Heart right ventricle (tissue), 16 donors: Measurements from ENCODE around the gene SGTA. TPM values are rescaled to one million over a fixed set of nuclear protein-coding genes. Genes with fewer than 3 reads are reported as not detected.

Experiments
- ATAC-seq, 8 donors: fragments of 200-7000 bp; cut with Tn5 transposase; one replicate each; pipeline ENCODE4 v1.9.1; 2020; ENCODE audit warnings: mild to moderate bottlenecking in 8 of 8, moderate library complexity in 8 of 8, moderate number of reproducible peaks in 1 of 8
- DNase-seq, 2 donors: peaks; one replicate each; pipeline ENCODE4 v3.0.0-alpha.2; 2020
- H3K27ac ChIP-seq, 10 donors: fragments of 200-600 bp; sonication (generic) in 2 of 10; one replicate each; pipeline versions ENCODE4 v1.5.0 to v1.8.0; 2020 to 2022; ENCODE audit warnings: mild to moderate bottlenecking in 3 of 10
- H3K27me3 ChIP-seq, 7 donors: fragments of 200-600 bp; one replicate each; pipeline ENCODE4 v1.8.0; 2021 to 2022; ENCODE audit warnings: mild to moderate bottlenecking in 2 of 7
- H3K36me3 ChIP-seq, 9 donors: fragments of 200-600 bp; sonication (generic) in 1 of 9; one replicate each; pipeline versions ENCODE4 v1.5.0 to v1.8.0; 2020 to 2022; ENCODE audit warnings: mild to moderate bottlenecking in 2 of 9
- H3K4me1 ChIP-seq, 9 donors: fragments of 200-600 bp; sonication (generic) in 1 of 9; one replicate each; pipeline versions ENCODE4 v1.5.0 to v1.8.0; 2020 to 2022; ENCODE audit warnings: mild to moderate bottlenecking in 4 of 9
- H3K4me3 ChIP-seq, 10 donors: fragments of 200-600 bp; sonication (generic) in 2 of 10; one replicate each; pipeline versions ENCODE4 v1.5.0 to v1.8.0; 2020 to 2022; ENCODE audit warnings: mild to moderate bottlenecking in 7 of 10, moderate library complexity in 2 of 10
- H3K9me3 ChIP-seq, 11 donors: fragments of 200-600 bp in 10 of 11; sonication (generic) in 2 of 11; one replicate each; pipeline versions ENCODE4 v1.5.0 to v1.8.0; 2013 to 2022; ENCODE audit warnings: mild to moderate bottlenecking in 2 of 11, control low read depth in 1 of 11, moderate library complexity in 1 of 11
- CTCF ChIP-seq, 9 donors: fragments of 200-600 bp; sonication (generic) in 2 of 9; IDR thresholded peaks; one replicate each; pipeline versions ENCODE4 v1.5.0 to v1.8.0; 2021 to 2022; ENCODE audit warnings: antibody characterized with exemption in 9 of 9, mild to moderate bottlenecking in 5 of 9, moderate library complexity in 1 of 9
- WGBS, 2 donors: extraction: QIAGEN DNeasy Blood & Tissue Kit; methylation state at CpG; one replicate each; pipeline ENCODE4 v1.1.7; 2013; ENCODE audit warnings: inconsistent platforms in 1 of 2; 5-methylcytosine and 5-hydroxymethylcytosine counted together
- intact Hi-C, 10 donors: fragments of 100-400 bp; cut with DNase I; formaldehyde crosslinking; loops; one replicate each; pipeline versions ENCODE4 v1.11.1 to v1.14.2; 2022
- polyA plus RNA-seq, 2 donors: library from polyadenylated mRNA; stranded (reverse); fragments of 200-250 nt; gene quantifications; one replicate each; pipeline ENCODE4 v1.2.3, GENCODE V29; 2013
- total RNA-seq, 10 donors: library from RNA; stranded (reverse); fragmentation: NEBNext Ultra II Directional in 3 of 10; extraction: Animal tissue kit (Norgen Biotek cat#: 25700) in 3 of 10; gene quantifications; one replicate each; pipeline versions ENCODE4 v1.2.1 to v1.2.4, GENCODE V29; 2021 to 2023
- donor health status: Arrhythmogenic right ventricular cardiomyopathy.
- donor health status: ischemic (EF 13 %, LVEDD 7.1; RV severe dilation, severe dysfunction).
- donor health status: healthy with polysubstance abuse.
- donor health status: DM: no; HTN: yes; CAD: no.
- donor health status: DM: no; HTN: no; CAD: no.
- donor health status: ischemic (EF 25% LVEDD 6.9; RV normal size, moderate dysfunction).
- donor health status: ischemic (EF 25% LVEDD 5.7; RV mildly dilated, moderate dysfunction).
- donor health status: healthy.
- donor health status: DM: yes; HTN: yes; CAD: no.
- donor health status: Ischemic cardiomyopathy.
- donor health status: ischemic (EF 35%, LVEDD 5.7; RV mildly dilated, moderate dysfunction).
- donor health status: nonischemic (EF 11% LVEDD 7.7; RV severe dilation, severe dysfunction).
- donor health status: DM: yes; HTN: yes; CAD: no.
- donor health status: PGD.
- donor health status: ischemic (EF 29% LVEDD 5.4; RV normal size, mild dysfunction).
- donor health status: nonischemic (EF 23%, LVEDD 6.1; RV moderate dilation, normal function).

SGTA gene
- total and polyA plus RNA-seq, 12 donors, result 52.6 to 102 (median 66.2) TPM

- H3K36me3 ChIP-seq, result peaks cover 0 to 52% (median 3%) of the 10 kb centered on the region in 9 donors
Measured at GRCh38 chr19:2733930-2734588, 49.0 kb downstream of the SGTA start.

GRCh38 chr19:2732883-2733282 lies 50.2 kb downstream of the SGTA start:
- DNase-seq, result no peak
- peaks cover 0 to 2% (median 0%) of the 10 kb centered on the region in 7 donors for H3K27me3 ChIP-seq
- no peak for TF ChIP-seq CTCF (IDR thresholded peaks at IDR 0.05)
- H3K36me3 ChIP-seq, result peaks cover 0 to 52% (median 3%) of the 10 kb centered on the region in 9 donors
- H3K27ac ChIP-seq, result no peak overlapping the region
- 95 to 96% methylated on average over 38 of the region's 38 CpGs for WGBS, 2 donors
- H3K4me1 ChIP-seq, result peaks cover 0 to 11% (median 0%) of the 10 kb centered on the region in 9 donors
- no peak overlapping the region for H3K4me3 ChIP-seq
- intact Hi-C loops, result no loop called here
- no peak for ATAC-seq
- H3K9me3 ChIP-seq, result peaks cover 0 to 5% (median 0%) of the 10 kb centered on the region in 11 donors

More at GRCh38 chr19:2733930-2734588, 49.0 kb downstream of the SGTA start:
- peaks cover 0 to 5% (median 0%) of the 10 kb centered on the region in 11 donors for H3K9me3 ChIP-seq
- 89 to 90% methylated on average over 35 of the region's 35 CpGs for WGBS, 2 donors
- ATAC-seq, result no peak
- H3K4me3 ChIP-seq, result no peak overlapping the region
- no peaks in the 10 kb centered on the region for H3K27me3 ChIP-seq
- H3K4me1 ChIP-seq, result peaks cover 0 to 23% (median 8%) of the 10 kb centered on the region in 9 donors
- no peak for TF ChIP-seq CTCF (IDR thresholded peaks at IDR 0.05)
- intact Hi-C loops, result no loop called here
- DNase-seq, result no peak
- no peak overlapping the region for H3K27ac ChIP-seq

- no peak overlapping the region for H3K4me3 ChIP-seq
- peaks cover 0 to 6% (median 0%) of the 10 kb centered on the region in 9 donors for H3K4me1 ChIP-seq
- intact Hi-C loops, result no loop called here
- H3K36me3 ChIP-seq, result peaks cover 0 to 52% (median 3%) of the 10 kb centered on the region in 9 donors
- peaks cover 0 to 6% (median 4%) of the 10 kb centered on the region in 7 donors for H3K27me3 ChIP-seq
- no peak for TF ChIP-seq CTCF (IDR thresholded peaks at IDR 0.05)
- no peak overlapping the region for H3K27ac ChIP-seq
- 95 to 96% methylated on average over 33 of the region's 33 CpGs for WGBS, 2 donors
- DNase-seq, result no peak
- no peak for ATAC-seq
- H3K9me3 ChIP-seq, result peaks cover 0 to 5% (median 0%) of the 10 kb centered on the region in 11 donors
Measured at GRCh38 chr19:2732157-2732725, 50.8 kb downstream of the SGTA start.

- peaks cover 0 to 46% (median 0%) of the 10 kb centered on the region in 9 donors for H3K36me3 ChIP-seq
Measured at GRCh38 chr19:2731181-2731995, 51.7 kb downstream of the SGTA start.

More at GRCh38 chr19:2731181-2731995, 51.7 kb downstream of the SGTA start:
- ATAC-seq, result peak in 1 of 8 donors; percentile 10
- Histone ChIP-seq H3K4me3 (no peak overlapping the region), H3K27ac (no peak overlapping the region), H3K27me3 (peaks cover 0 to 15% (median 13%) of the 10 kb centered on the region in 7 donors), H3K4me1 (no peaks in the 10 kb centered on the region), H3K9me3 (peaks cover 0 to 3% (median 0%) of the 10 kb centered on the region in 11 donors)
- TF ChIP-seq CTCF (IDR thresholded peaks at IDR 0.05), result no peak
- 84 to 88% methylated on average over 41 of the region's 41 CpGs for WGBS, 2 donors
- no peak for DNase-seq
- intact Hi-C loops, result no loop called here
